CD4-positive, alpha-beta T cell (primary cell): ENCODE data around the gene AP2B1. TPM values are rescaled to one million over a fixed set of nuclear protein-coding genes. Genes with fewer than 3 reads are reported as not detected.

Source experiments
- ATAC-seq: fragments of 200-7000 bp; cut with Tn5 transposase; one replicate; pipeline ENCODE4 v1.10.0; 2022; ENCODE audit warnings: mild to moderate bottlenecking; ENCODE audit not compliant: poor library complexity
- CTCF ChIA-PET: fragments of 350-600 bp; sonication (Branson Sonifier 250); formaldehyde crosslinking; loops from one replicate; lab custom pipeline; 2021; ENCODE audit warnings: antibody characterized with exemption, inconsistent platforms; lab: Charles Lee
- POLR2A ChIA-PET: fragments of 350-600 bp; sonication (Branson Sonifier 250); formaldehyde crosslinking; loops from one replicate; lab custom pipeline; 2021; ENCODE audit warnings: antibody characterized with exemption, inconsistent platforms; lab: Charles Lee
- DNase-seq, 14 experiments: peaks; one replicate each; pipeline ENCODE4 v3.0.0-alpha.2; 2013 to 2020; ENCODE audit warnings: mixed read lengths in 2 of 14
- H3K27ac ChIP-seq, 2 donors: one replicate each; pipeline versions ENCODE4 v1.5.1 to v1.7.0; 2013; ENCODE audit warnings: low read length in 2 of 2, low read depth in 1 of 2, mild to moderate bottlenecking in 1 of 2
- H3K27me3 ChIP-seq, 2 experiments: 1 replicate in 1 of 2; 2 replicates in 1 of 2; pipeline versions ENCODE4 v1.6.1 to v1.7.0; 2013; ENCODE audit warnings: low read length in 2 of 2, control low read depth in 1 of 2, mild to moderate bottlenecking in 1 of 2, moderate library complexity in 1 of 2; ENCODE audit not compliant: insufficient read depth in 2 of 2, control insufficient read depth in 1 of 2
- H3K36me3 ChIP-seq: one replicate; pipeline ENCODE4 v1.6.1; 2013; ENCODE audit warnings: low read length, control low read depth; ENCODE audit not compliant: insufficient read depth
- H3K4me1 ChIP-seq: one replicate; pipeline ENCODE4 v1.6.1; 2013; ENCODE audit warnings: low read length, control low read depth; ENCODE audit not compliant: insufficient read depth
- H3K4me3 ChIP-seq: one replicate; pipeline ENCODE4 v1.5.1; 2013; ENCODE audit warnings: mild to moderate bottlenecking, low read length, moderate library complexity
- H3K9me3 ChIP-seq, 2 experiments: 1 replicate in 1 of 2; 2 replicates in 1 of 2; pipeline versions ENCODE4 v1.6.1 to v1.7.0; 2013; ENCODE audit warnings: low read length in 2 of 2, mild to moderate bottlenecking in 2 of 2, control low read depth in 1 of 2, moderate library complexity in 1 of 2; ENCODE audit not compliant: control insufficient read depth in 1 of 2, insufficient read depth in 1 of 2
- H3K27ac Mint-ChIP-seq: one replicate; pipeline ENCODE4 v1.8.0; 2020; ENCODE audit warnings: mixed read lengths
- H3K27me3 Mint-ChIP-seq: one replicate; pipeline ENCODE4 v1.8.0; 2021; ENCODE audit warnings: mixed read lengths
- H3K36me3 Mint-ChIP-seq: one replicate; pipeline ENCODE4 v1.8.0; 2021; ENCODE audit warnings: low read depth, mixed read lengths
- H3K4me1 Mint-ChIP-seq: one replicate; pipeline ENCODE4 v1.8.0; 2021; ENCODE audit warnings: low read depth, mixed read lengths
- H3K4me3 Mint-ChIP-seq: one replicate; pipeline ENCODE4 v1.8.0; 2020; ENCODE audit warnings: mild to moderate bottlenecking, mixed read lengths
- H3K9me3 Mint-ChIP-seq: one replicate; pipeline ENCODE4 v1.8.0; 2020; ENCODE audit warnings: mixed read lengths
- intact Hi-C, 2 experiments: fragments of 100-400 bp; cut with DNase I in 1 of 2; cut with micrococcal nuclease in 1 of 2; formaldehyde crosslinking; loops; one replicate each; pipeline versions ENCODE4 v1.15.1 to v1.9.0; 2023 to 2025; cut with DNase I, micrococcal nuclease
- total RNA-seq, 174 experiments: library from RNA in 2 of 174; stranded (reverse) in 2 of 174; gene quantifications; one replicate each; pipeline ENCODE4 v1.2.3 and lab custom pipeline; 2021 to 2026
- TF ChIP-seq, protein P1 (sequence below): fragments of 200-600 bp; IDR thresholded peaks from one replicate; pipeline ENCODE4 v1.8.0; 2022; ENCODE audit warnings: antibody characterized with exemption, mild to moderate bottlenecking

Gene AP2B1
- total RNA-seq, 2 experiments from 2014 or later, result 67.0 to 69.2 TPM

- ATAC-seq, result no peak
- Mint-ChIP-seq H3K27ac (no peak overlapping the region), H3K27me3 (peaks cover 36% of the 10 kb centered on the region), H3K4me3 (no peak overlapping the region), H3K4me1 (no peaks in the 10 kb centered on the region), H3K9me3 (no peaks in the 10 kb centered on the region), H3K36me3 (no peaks in the 10 kb centered on the region)
- H3K4me3 ChIP-seq, result no peak overlapping the region
- POLR2A ChIA-PET, result interaction anchor here (0.6 to 1.6 kb wide), 2 partner anchors 9 to 32 kb away, joined by 3 to 9 read pairs; partner anchors contain the start of gene RASL10B
- no peak overlapping the region for H3K27ac ChIP-seq
- TF ChIP-seq, protein P1, sequence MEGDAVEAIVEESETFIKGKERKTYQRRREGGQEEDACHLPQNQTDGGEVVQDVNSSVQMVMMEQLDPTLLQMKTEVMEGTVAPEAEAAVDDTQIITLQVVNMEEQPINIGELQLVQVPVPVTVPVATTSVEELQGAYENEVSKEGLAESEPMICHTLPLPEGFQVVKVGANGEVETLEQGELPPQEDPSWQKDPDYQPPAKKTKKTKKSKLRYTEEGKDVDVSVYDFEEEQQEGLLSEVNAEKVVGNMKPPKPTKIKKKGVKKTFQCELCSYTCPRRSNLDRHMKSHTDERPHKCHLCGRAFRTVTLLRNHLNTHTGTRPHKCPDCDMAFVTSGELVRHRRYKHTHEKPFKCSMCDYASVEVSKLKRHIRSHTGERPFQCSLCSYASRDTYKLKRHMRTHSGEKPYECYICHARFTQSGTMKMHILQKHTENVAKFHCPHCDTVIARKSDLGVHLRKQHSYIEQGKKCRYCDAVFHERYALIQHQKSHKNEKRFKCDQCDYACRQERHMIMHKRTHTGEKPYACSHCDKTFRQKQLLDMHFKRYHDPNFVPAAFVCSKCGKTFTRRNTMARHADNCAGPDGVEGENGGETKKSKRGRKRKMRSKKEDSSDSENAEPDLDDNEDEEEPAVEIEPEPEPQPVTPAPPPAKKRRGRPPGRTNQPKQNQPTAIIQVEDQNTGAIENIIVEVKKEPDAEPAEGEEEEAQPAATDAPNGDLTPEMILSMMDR, result no peak
- CTCF ChIA-PET, result no interaction called here
- peaks cover 12% of the 10 kb centered on the region for H3K4me1 ChIP-seq
- intact Hi-C loops, result loop anchor here in 1 of 2 experiments (10.0 kb wide), 1 partner anchor 495 kb away; the partner anchor contains the start of gene SLFN5
- DNase-seq, result no peak
- no peaks in the 10 kb centered on the region for H3K36me3 ChIP-seq
- peaks cover 20 to 30% of the 10 kb centered on the region in 2 experiments for H3K27me3 ChIP-seq
- peaks cover 0 to 11% of the 10 kb centered on the region in 2 experiments for H3K9me3 ChIP-seq
Observed at GRCh38 chr17:35740216-35740615, 153.1 kb downstream of the AP2B1 start.

DNA sequence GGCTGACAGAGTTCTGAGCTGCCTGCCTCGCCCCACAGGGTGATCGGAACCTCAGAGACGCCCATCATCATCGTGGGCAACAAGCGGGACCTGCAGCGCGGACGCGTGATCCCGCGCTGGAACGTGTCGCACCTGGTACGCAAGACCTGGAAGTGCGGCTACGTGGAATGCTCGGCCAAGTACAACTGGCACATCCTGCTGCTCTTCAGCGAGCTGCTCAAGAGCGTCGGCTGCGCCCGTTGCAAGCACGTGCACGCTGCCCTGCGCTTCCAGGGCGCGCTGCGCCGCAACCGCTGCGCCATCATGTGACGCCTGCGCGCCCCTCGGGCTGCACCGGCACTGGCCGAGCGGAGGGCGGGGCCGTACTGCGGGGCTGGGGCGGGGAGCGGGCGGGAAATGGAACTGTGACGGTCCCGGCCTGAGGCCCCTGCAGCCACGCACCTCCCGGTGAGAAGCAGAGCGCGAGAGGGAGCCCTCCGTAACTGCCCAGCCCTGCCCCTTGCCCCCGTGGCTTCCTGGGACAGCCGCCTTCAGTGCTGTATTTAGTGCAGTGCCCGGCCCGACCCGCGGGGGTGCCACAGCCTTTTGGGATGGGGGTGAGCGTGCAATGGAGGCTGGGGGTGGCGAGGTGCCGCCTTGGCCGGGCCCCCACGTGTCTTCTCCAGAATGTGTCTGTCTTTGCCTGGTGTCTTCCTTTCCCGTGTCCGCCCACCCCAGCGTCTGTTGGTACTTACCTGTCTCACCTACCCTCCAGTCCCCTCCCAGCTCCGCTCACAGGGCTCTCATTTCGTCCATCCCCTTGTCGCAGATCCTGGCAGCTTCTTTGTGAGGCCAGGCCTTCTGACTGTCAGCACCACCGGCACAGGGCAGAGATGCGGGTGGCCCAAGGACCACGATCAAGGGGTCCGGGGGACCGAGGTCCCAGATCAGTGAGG is 154.1 kb downstream of the AP2B1 start:
- ATAC-seq (peak; percentile 48), DNase-seq (peak in 4 of 14 experiments; percentile 5 to 27 (median 18))
- no peak overlapping the region for H3K27ac Mint-ChIP-seq
- intact Hi-C loops, result loop anchor here in 1 of 2 experiments (10.0 kb wide), 1 partner anchor 496 kb away; the partner anchor contains the start of gene SLFN5
- CTCF ChIA-PET, result no interaction called here
- POLR2A ChIA-PET, result no interaction called here
- no peaks in the 10 kb centered on the region for H3K36me3 Mint-ChIP-seq
- TF ChIP-seq, protein P1, result no peak
- Histone ChIP-seq H3K27me3 (peaks cover 22 to 30% of the 10 kb centered on the region in 2 experiments), H3K4me1 (peaks cover 12% of the 10 kb centered on the region), H3K27ac (no peak overlapping the region), H3K4me3 (peak overlapping the region; percentile 19), H3K36me3 (no peaks in the 10 kb centered on the region), H3K9me3 (peaks cover 0 to 11% of the 10 kb centered on the region in 2 experiments)
- peak overlapping the region; percentile 38 for H3K4me3 Mint-ChIP-seq
- no peaks in the 10 kb centered on the region for H3K4me1 Mint-ChIP-seq
- peaks cover 36% of the 10 kb centered on the region for H3K27me3 Mint-ChIP-seq
- no peaks in the 10 kb centered on the region for H3K9me3 Mint-ChIP-seq

DNA sequence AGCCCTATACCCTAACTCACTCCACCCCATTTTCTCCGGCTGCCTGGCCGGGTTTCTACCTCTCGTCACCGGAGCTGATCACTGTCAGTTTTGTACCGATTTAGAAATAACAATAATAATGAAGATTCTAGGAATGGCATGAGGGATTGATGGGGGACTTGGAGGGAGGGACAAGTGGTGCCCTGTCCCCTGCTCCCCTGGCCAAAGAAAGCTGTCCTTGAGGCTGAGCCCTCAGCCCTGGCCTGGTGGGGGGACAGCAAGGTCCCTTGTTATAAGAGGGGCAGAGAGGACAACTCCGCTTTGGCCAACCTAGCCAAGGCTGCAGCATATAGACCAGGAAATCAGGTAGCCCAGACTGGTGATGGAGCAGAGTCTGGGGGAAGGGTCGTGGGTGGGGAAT is 155.4 kb downstream of the AP2B1 start:
- Histone ChIP-seq H3K36me3 (no peaks in the 10 kb centered on the region), H3K9me3 (peaks cover 0 to 11% of the 10 kb centered on the region in 2 experiments), H3K27me3 (peaks cover 22 to 30% of the 10 kb centered on the region in 2 experiments), H3K27ac (no peak overlapping the region), H3K4me1 (peaks cover 17% of the 10 kb centered on the region), H3K4me3 (no peak overlapping the region)
- no peak for ATAC-seq
- Mint-ChIP-seq H3K27ac (no peak overlapping the region), H3K4me1 (no peaks in the 10 kb centered on the region), H3K4me3 (no peak overlapping the region), H3K9me3 (no peaks in the 10 kb centered on the region), H3K27me3 (peaks cover 41% of the 10 kb centered on the region), H3K36me3 (no peaks in the 10 kb centered on the region)
- POLR2A ChIA-PET, result no interaction called here
- TF ChIP-seq, protein P1, result no peak
- CTCF ChIA-PET, result no interaction called here
- intact Hi-C loops, result loop anchor here in 1 of 2 experiments (10.0 kb wide), 1 partner anchor 498 kb away; the partner anchor contains the start of gene SLFN5
- no peak for DNase-seq
